Small intestine (tissue), 7 donors: ENCODE measurements around the gene RFC5. TPM values are rescaled to one million over a fixed set of nuclear protein-coding genes. Genes with fewer than 3 reads are reported as not detected.
"Not testable (repeated sequence)": the region's sequence is repeated elsewhere in the genome, so short reads cannot be mapped to it uniquely, and the experiment has no call there.

ENCODE experiments used
- DNase-seq, 2 donors: peaks; one replicate each; pipeline versions ENCODE4 v3.0.0 to v3.0.0-alpha.2; 2013
- FAIRE-seq: peaks from 2 replicates; lab custom pipeline; 2012; peaks lifted over from hg19 to GRCh38; lab: Jason Lieb, UNC
- H3K27ac ChIP-seq, 3 donors: one replicate each; pipeline ENCODE4 v1.5.1; 2013; ENCODE audit warnings: low read length in 2 of 3, mild to moderate bottlenecking in 2 of 3, control low read depth in 1 of 3, inconsistent platforms in 1 of 3, low read depth in 1 of 3, moderate library complexity in 1 of 3
- H3K27me3 ChIP-seq, 3 donors: one replicate each; pipeline ENCODE4 v1.6.1; 2013; ENCODE audit warnings: low read length in 3 of 3, inconsistent platforms in 1 of 3; ENCODE audit not compliant: control insufficient read depth in 3 of 3, insufficient read depth in 3 of 3
- H3K36me3 ChIP-seq, 3 donors: one replicate each; pipeline ENCODE4 v1.6.1; 2013; ENCODE audit warnings: low read length in 3 of 3, inconsistent platforms in 1 of 3, low read depth in 1 of 3, mild to moderate bottlenecking in 1 of 3, moderate library complexity in 1 of 3; ENCODE audit not compliant: control insufficient read depth in 3 of 3, insufficient read depth in 2 of 3
- H3K4me1 ChIP-seq, 3 donors: one replicate each; pipeline ENCODE4 v1.6.1; 2013; ENCODE audit warnings: low read length in 2 of 3, inconsistent platforms in 1 of 3, low read depth in 1 of 3, mild to moderate bottlenecking in 1 of 3, moderate library complexity in 1 of 3; ENCODE audit not compliant: control insufficient read depth in 3 of 3, insufficient read depth in 2 of 3
- H3K4me3 ChIP-seq, 3 donors: one replicate each; pipeline ENCODE4 v1.5.1; 2013; ENCODE audit warnings: low read length in 3 of 3, control low read depth in 1 of 3, inconsistent platforms in 1 of 3, low read depth in 1 of 3, mild to moderate bottlenecking in 1 of 3, moderate library complexity in 1 of 3
- H3K9me3 ChIP-seq, 2 donors: one replicate each; pipeline ENCODE4 v1.6.1; 2013; ENCODE audit warnings: low read depth in 1 of 2, low read length in 1 of 2; ENCODE audit not compliant: control insufficient read depth in 2 of 2, insufficient read depth in 1 of 2
- WGBS, 3 donors: extraction: QIAGEN DNeasy Blood & Tissue Kit; methylation state at CpG; one replicate each; pipeline ENCODE4 v1.1.7; 2013; 5-methylcytosine and 5-hydroxymethylcytosine counted together
- polyA plus RNA-seq, 4 donors: library from polyadenylated mRNA; stranded (reverse) in 3 of 4; unstranded in 1 of 4; fragments of 200-250 nt in 3 of 4; fragments of 120-200 nt in 1 of 4; gene quantifications; one replicate each; pipeline versions ENCODE4 v1.2.1 to v1.2.3, GENCODE V29; 2013
- donor health status: healthy with polysubstance abuse.
- donor health status: control.
- donor health status: control.
- donor health status: Bipolar disorder and iron deficiency.
- donor health status: healthy.

Gene RFC5
- polyA plus RNA-seq, 4 donors: 6.5 to 21.8 (median 11.3) TPM

DNA sequence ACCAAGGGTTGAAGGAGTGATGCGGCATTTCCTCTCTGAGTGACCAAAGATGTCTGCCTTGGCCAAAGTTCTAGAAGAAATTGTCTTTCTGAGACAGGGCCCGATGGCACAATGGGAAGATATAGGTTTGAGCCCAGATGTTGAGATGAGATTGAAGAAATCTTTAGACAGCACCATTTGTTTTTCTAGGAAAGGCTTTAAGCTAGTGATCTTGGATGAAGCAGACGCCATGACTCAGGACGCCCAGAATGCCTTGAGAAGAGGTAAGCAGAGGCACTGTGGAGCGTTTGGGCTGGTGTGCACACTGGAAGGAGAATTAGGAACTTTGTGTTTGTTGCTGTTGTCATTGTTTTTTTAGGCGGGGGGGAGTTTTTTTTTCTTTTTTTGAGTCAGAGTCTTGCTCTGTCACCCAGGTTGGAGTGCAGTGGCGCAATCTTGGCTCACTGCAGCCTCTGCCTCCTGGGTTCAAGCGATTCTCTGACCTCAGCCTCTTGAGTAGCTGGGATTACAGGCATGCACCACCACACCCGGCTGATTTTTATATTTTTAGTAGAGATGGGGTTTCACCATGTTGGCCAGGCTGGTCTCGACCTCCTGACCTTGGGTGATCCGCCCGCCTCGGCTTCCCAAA, 5.7 kb downstream of the RFC5 start:
- 89 to 93% (median 93%) methylated on average over 13 of the region's 13 CpGs for WGBS, 3 donors
- H3K9me3 ChIP-seq, H3K27ac ChIP-seq, H3K27me3 ChIP-seq, H3K4me1 ChIP-seq, DNase-seq, FAIRE-seq, H3K4me3 ChIP-seq: not testable (repeated sequence)
- H3K36me3 ChIP-seq: peaks cover 0 to 42% (median 18%) of the 10 kb centered on the region in 3 donors

DNA sequence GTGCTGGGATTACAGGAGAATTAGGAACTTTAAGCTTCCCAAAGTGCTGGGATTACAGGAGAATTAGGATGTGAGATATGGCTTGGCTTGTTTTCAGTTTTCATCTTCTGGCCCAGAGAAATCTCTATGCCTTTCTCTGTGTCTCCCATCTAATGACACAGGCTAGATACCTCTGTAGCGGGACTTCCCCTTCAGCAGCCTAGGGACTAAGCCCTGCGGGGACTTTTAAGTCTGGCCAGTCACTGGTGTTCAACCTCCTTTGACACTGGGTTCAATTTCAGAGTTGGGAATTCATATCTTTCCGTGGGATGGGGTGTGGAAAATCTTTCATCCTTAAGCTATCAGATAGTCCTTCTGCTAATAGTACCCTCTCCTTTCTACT, 6.2 kb downstream of the RFC5 start:
- Histone ChIP-seq H3K36me3 (peaks cover 0 to 42% (median 19%) of the 10 kb centered on the region in 3 donors), H3K27me3 (no peaks in the 10 kb centered on the region), H3K4me3 (no peak overlapping the region), H3K27ac (no peak overlapping the region), H3K9me3 (no peaks in the 10 kb centered on the region), H3K4me1 (no peaks in the 10 kb centered on the region)
- DNase-seq (no peak), FAIRE-seq (no peak)
- WGBS, 3 donors: 91 to 96% (median 92%) methylated on average over 3 of the region's 3 CpGs

DNA sequence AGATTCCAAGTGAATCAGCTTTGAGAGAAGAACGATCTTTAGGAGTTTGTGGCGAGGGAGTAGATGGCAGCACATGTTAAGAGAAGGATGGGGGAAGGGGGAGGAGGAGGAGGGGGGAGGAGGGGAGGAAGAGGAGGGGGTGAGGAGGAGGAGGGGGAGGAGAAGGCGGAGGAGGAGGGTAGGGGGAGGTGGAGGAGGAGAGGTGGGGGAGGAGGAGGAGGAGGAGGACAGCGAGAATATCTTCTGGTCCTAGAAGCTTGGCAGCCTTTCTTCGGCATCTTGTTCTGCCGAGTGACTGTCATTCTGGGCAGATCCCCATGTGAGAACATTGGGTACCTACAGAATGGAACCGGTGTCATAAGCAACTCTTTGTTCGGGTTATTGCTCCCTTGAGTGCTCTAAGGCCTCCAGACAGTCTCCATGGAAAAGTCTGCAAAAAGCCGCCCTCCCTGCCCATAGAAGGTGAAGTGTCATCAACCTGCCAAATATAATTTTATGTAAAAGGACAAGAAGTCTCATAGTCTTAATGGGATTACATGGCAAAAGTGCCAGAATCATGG, 6.9 kb downstream of the RFC5 start:
- WGBS, 3 donors: 90 to 96% (median 91%) methylated on average over 8 to 9 of the region's 9 CpGs
- no peak for DNase-seq
- Histone ChIP-seq H3K36me3 (peaks cover 0 to 42% (median 21%) of the 10 kb centered on the region in 3 donors), H3K27ac (no peak overlapping the region), H3K4me1 (no peaks in the 10 kb centered on the region), H3K27me3 (no peaks in the 10 kb centered on the region), H3K9me3 (no peaks in the 10 kb centered on the region), H3K4me3 (no peak overlapping the region)
- FAIRE-seq: no peak

DNA sequence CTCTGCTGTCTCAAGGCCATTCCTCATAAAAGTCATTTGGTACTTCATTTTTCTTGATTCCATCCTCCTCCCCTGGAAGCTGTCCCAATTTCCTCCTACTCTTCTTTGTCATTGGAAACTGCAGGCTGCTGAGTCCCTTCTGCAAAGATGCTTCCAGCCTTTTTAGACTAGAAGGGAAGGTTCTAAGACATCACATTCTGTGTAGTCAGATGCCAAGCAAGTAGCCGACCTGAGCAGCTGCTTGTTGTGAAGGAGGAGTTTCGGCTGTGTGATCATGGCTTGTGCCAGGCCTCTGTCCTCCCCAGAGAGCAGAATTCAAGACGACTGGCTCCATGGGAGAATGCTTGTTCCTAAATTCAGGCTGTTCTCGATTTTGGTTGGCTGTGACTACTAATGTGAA, 8.7 kb downstream of the RFC5 start:
- 82 to 86% (median 83%) methylated on average over 4 of the region's 4 CpGs for WGBS, 3 donors
- H3K4me3 ChIP-seq: no peak overlapping the region
- H3K36me3 ChIP-seq: peaks cover 4 to 42% (median 16%) of the 10 kb centered on the region in 3 donors
- no peaks in the 10 kb centered on the region for H3K9me3 ChIP-seq
- DNase-seq: no peak
- H3K4me1 ChIP-seq: no peaks in the 10 kb centered on the region
- no peak for FAIRE-seq
- H3K27ac ChIP-seq: no peak overlapping the region
- no peaks in the 10 kb centered on the region for H3K27me3 ChIP-seq

- no peak overlapping the region for H3K27ac ChIP-seq
Measured at GRCh38 chr12:118029166-118029565, 12.7 kb downstream of the RFC5 start.

GRCh38 chr12:118032188-118032587, 15.7 kb downstream of the RFC5 start:
- 85 to 92% (median 88%) methylated on average over 7 of the region's 7 CpGs for WGBS, 3 donors
- H3K27me3 ChIP-seq: no peaks in the 10 kb centered on the region
- FAIRE-seq (no peak), DNase-seq (no peak)
- H3K4me3 ChIP-seq: no peak overlapping the region
- H3K9me3 ChIP-seq: no peaks in the 10 kb centered on the region
- H3K27ac ChIP-seq: no peak overlapping the region
- H3K4me1 ChIP-seq: no peaks in the 10 kb centered on the region
- H3K36me3 ChIP-seq: peaks cover 21 to 45% (median 30%) of the 10 kb centered on the region in 3 donors

More at GRCh38 chr12:118029166-118029565, 12.7 kb downstream of the RFC5 start:
- no peak for DNase-seq
- 96 to 97% (median 97%) methylated on average over 5 of the region's 5 CpGs for WGBS, 3 donors
- no peak overlapping the region for H3K4me3 ChIP-seq
- H3K9me3 ChIP-seq: no peaks in the 10 kb centered on the region
- FAIRE-seq: no peak
- no peaks in the 10 kb centered on the region for H3K27me3 ChIP-seq
- no peaks in the 10 kb centered on the region for H3K4me1 ChIP-seq
- H3K36me3 ChIP-seq: peaks cover 18 to 43% (median 26%) of the 10 kb centered on the region in 3 donors

GRCh38 chr12:118033323-118033722, 16.8 kb downstream of the RFC5 start:
- H3K27ac ChIP-seq: no peak overlapping the region
- no peak overlapping the region for H3K4me3 ChIP-seq
- WGBS, 3 donors: 84 to 88% (median 86%) methylated on average over 5 of the region's 5 CpGs
- peaks cover 28 to 53% (median 30%) of the 10 kb centered on the region in 3 donors for H3K36me3 ChIP-seq
- no peak for FAIRE-seq
- H3K27me3 ChIP-seq: no peaks in the 10 kb centered on the region
- H3K9me3 ChIP-seq: no peaks in the 10 kb centered on the region
- H3K4me1 ChIP-seq: no peaks in the 10 kb centered on the region
- no peak for DNase-seq

GRCh38 chr12:118033902-118034301, 17.4 kb downstream of the RFC5 start:
- FAIRE-seq: no peak
- H3K27ac ChIP-seq: peak overlapping the region in 1 of 3 donors; percentile 45

More at GRCh38 chr12:118033902-118034301, 17.4 kb downstream of the RFC5 start:
- no peaks in the 10 kb centered on the region for H3K9me3 ChIP-seq
- H3K27me3 ChIP-seq: no peaks in the 10 kb centered on the region
- no peak overlapping the region for H3K4me3 ChIP-seq
- WGBS, 3 donors: 84 to 91% (median 84%) methylated on average over 5 of the region's 5 CpGs
- no peak for DNase-seq
- H3K4me1 ChIP-seq: no peaks in the 10 kb centered on the region
- H3K36me3 ChIP-seq: peaks cover 28 to 54% (median 34%) of the 10 kb centered on the region in 3 donors
